NB4 (cell line): ENCODE results near the gene LITAF.
A peak's percentile ranks its signal among the peaks of the same experiment; 100 is the strongest.

Source experiments
- DNase-seq: peaks from one replicate; pipeline ENCODE4 v3.0.0; 2010; ENCODE audit warnings: low read depth
- H3K4me3 ChIP-seq: one replicate; pipeline ENCODE4 v1.5.1; 2011; ENCODE audit warnings: mild to moderate bottlenecking, low read depth, low read length, moderate library complexity
- CTCF ChIP-seq: IDR thresholded peaks from one replicate; pipeline ENCODE4 v1.5.1; 2012; ENCODE audit warnings: low read depth, low read length
- MAX ChIP-seq: IDR thresholded peaks from 2 replicates; pipeline ENCODE4 v1.6.1; 2011; ENCODE audit warnings: low read depth, low read length
- MYC ChIP-seq: IDR thresholded peaks from 2 replicates; pipeline ENCODE4 v1.6.1; 2011; ENCODE audit warnings: low read depth, low read length
- POLR2A ChIP-seq: IDR thresholded peaks from 2 replicates; pipeline ENCODE4 v1.6.1; 2011; ENCODE audit warnings: mild to moderate bottlenecking; ENCODE audit not compliant: insufficient read length; ENCODE audit errors: extremely low read depth

The LITAF gene

GRCh38 chr16:11620243-11621003 lies 33.7 kb upstream of the LITAF start:
- no peak for TF ChIP-seq MAX
- TF ChIP-seq POLR2A = no peak
- TF ChIP-seq MYC = no peak
- no peak for TF ChIP-seq CTCF
- DNase-seq = no peak
- H3K4me3 ChIP-seq = no peak overlapping the region

GRCh38 chr16:11619327-11619851 lies 32.7 kb upstream of the LITAF start:
- peak; percentile 59 for DNase-seq
- TF ChIP-seq MYC = peak; percentile 10; the same call in 1 of the 2 replicates
- no peak for TF ChIP-seq POLR2A
- peak; percentile 57 for TF ChIP-seq MAX

GRCh38 chr16:11618107-11618717 lies 31.5 kb upstream of the LITAF start:
- no peak overlapping the region for H3K4me3 ChIP-seq
- no peak for DNase-seq
- TF ChIP-seq MYC = no peak
- no peak for TF ChIP-seq CTCF
- TF ChIP-seq POLR2A = no peak
- TF ChIP-seq MAX = no peak

More at GRCh38 chr16:11619327-11619851, 32.7 kb upstream of the LITAF start:
- no peak overlapping the region for H3K4me3 ChIP-seq

- TF ChIP-seq MYC = no peak
- TF ChIP-seq CTCF = no peak
- TF ChIP-seq POLR2A = no peak
- TF ChIP-seq MAX = no peak
- peak; percentile 51 for DNase-seq
- no peak overlapping the region for H3K4me3 ChIP-seq
Observed at GRCh38 chr16:11615748-11616447, 29.2 kb upstream of the LITAF start.

- no peak overlapping the region for H3K4me3 ChIP-seq
- TF ChIP-seq POLR2A (no peak), MAX (no peak), CTCF (no peak), MYC (no peak)
- no peak for DNase-seq
Observed at GRCh38 chr16:11614587-11615175, 28.0 kb upstream of the LITAF start.
